Panc1 (cell line): ENCODE data around the gene NDUFAF5.

ENCODE experiments used
- SIN3A ChIP-seq: IDR thresholded peaks from 2 replicates; pipeline ENCODE4 v1.6.1; 2012; ENCODE audit warnings: low read depth, mild to moderate bottlenecking, low read length, moderate library complexity, borderline replicate concordance; ENCODE audit not compliant: insufficient read depth
- TF ChIP-seq, protein P1 (sequence below): fragments of 450-650 bp; IDR thresholded peaks from 2 replicates; pipeline ENCODE4 v1.5.1; 2017; ENCODE audit warnings: mild to moderate bottlenecking

DNA sequence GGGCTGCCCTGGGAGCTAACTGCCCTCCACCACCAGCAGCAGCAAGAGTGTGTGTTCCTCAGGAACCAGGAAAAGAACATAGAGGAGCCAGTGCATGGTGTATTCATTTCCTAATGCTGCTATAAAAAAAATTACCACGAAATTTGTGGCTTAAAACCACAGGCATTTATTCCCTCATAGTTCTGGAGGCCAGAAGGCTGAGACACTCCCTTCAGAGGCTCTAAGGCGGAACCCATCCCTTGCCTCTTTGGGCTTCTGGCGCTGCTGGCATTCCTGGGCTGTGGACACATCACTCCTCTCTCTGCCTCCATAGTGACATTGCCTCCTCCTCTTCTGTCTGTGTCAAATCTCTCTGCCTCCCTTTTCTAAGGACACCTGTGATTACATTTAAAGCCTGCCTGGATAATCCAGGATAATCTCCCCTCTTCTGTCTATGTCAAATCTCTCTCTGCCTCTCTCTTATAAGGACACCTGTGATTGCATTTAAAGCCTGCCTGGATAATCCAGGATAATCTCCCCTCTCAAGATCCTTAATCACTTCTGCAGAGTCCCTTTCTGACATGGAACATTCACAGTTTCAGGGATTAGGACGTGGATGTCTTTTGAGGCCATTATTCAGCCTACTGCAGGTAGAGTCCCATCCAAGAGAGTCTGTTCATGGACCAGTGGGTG, 54.7 kb downstream of the NDUFAF5 start:
- TF ChIP-seq, protein P1, sequence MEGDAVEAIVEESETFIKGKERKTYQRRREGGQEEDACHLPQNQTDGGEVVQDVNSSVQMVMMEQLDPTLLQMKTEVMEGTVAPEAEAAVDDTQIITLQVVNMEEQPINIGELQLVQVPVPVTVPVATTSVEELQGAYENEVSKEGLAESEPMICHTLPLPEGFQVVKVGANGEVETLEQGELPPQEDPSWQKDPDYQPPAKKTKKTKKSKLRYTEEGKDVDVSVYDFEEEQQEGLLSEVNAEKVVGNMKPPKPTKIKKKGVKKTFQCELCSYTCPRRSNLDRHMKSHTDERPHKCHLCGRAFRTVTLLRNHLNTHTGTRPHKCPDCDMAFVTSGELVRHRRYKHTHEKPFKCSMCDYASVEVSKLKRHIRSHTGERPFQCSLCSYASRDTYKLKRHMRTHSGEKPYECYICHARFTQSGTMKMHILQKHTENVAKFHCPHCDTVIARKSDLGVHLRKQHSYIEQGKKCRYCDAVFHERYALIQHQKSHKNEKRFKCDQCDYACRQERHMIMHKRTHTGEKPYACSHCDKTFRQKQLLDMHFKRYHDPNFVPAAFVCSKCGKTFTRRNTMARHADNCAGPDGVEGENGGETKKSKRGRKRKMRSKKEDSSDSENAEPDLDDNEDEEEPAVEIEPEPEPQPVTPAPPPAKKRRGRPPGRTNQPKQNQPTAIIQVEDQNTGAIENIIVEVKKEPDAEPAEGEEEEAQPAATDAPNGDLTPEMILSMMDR = no peak
- no peak for TF ChIP-seq SIN3A
